ENCODE data around the gene NADK2. TPM values are rescaled to one million over a fixed set of nuclear protein-coding genes. Genes with fewer than 3 reads are reported as not detected.

The NADK2 gene
- total and polyA plus RNA-seq, 9 of the 15 experiments (the other 6 are each of a cell fraction or from before 2014, with no cell fraction given): 10.6 to 41.0 (median 24.0) TPM

DNA sequence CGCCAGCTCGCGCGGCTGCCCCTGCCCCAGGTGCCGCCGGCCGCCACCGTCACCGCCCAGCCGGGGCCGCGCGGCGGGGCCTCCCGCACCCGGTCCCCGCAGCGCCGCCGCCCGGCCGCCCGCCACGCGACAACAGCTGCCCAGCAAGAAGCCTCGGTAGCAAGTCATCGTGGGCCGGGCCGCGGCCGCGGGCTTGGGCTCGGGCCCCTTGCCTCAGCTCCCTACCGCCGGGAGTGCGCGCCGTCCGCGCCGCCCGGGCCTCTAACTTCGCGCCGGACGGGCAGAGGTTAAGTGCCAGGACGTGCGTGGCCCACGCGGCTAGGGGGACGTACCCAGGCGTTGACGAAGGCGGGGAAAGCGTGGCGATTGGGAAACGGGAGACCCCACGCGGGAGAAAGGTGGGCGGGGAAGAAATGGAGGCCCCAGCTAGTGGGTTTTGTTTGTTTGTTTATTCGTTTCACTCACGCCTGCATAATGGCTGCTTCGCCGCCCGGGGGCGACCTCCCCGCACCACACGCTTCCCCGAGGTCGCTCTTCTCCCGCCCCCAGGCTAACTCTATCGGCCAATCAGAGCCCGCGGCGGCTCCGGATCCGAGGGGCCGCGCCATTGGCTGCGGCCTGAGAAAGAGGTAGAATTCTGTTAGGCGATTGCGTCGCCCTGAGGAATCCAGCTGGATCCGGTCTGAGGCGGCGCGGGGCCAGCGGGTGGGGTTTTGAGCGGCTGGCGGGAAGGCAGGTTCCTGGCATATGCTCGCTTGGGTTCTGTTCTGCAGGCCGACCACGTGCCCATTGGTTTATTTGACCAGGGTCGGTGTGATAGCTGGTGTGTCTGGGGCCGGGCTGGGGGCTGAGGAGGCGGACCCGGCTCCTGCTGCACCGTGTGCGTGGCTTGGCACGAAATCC is at the start of gene NADK2 (continued):
- TF ChIP-seq, protein P1, sequence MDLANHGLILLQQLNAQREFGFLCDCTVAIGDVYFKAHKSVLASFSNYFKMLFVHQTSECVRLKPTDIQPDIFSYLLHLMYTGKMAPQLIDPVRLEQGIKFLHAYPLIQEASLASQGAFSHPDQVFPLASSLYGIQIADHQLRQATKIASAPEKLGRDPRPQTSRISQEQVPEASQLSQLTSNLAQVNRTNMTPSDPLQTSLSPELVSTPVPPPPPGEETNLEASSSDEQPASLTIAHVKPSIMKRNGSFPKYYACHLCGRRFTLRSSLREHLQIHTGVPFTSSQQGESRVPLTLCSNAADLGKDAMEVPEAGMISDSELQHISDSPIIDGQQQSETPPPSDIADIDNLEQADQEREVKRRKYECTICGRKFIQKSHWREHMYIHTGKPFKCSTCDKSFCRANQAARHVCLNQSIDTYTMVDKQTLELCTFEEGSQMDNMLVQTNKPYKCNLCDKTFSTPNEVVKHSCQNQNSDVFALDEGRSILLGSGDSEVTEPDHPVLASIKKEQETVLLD (IDR thresholded peaks at IDR 0.05): peak; percentile 67
- TF ChIP-seq EHMT2 (IDR thresholded peaks at IDR 0.05) (peak; percentile 41; the same call in 1 of the 2 replicates), RNF2 (IDR thresholded peaks at IDR 0.05) (peak; percentile 88), CBX1 (IDR thresholded peaks at IDR 0.05; ENCODE audit: low read depth) (peak; percentile 59), EGR1 (conservative IDR thresholded peaks at IDR 0.05) (peak; percentile 86), SUPT5H (IDR thresholded peaks at IDR 0.05) (peak; percentile 80), NR2C2 (CRISPR knock-in tag; IDR thresholded peaks at IDR 0.05) (0 out of 2 replicates have a peak, but pooled peaks have one; percentile 70), NR2C2 (tag; IDR thresholded peaks at IDR 0.05) (peak; percentile 72), NR3C1 (CRISPR knock-in tag; IDR thresholded peaks at IDR 0.05) (peak; percentile 91; the same call in 1 of the 2 replicates), LCOR (CRISPR knock-in tag; IDR thresholded peaks at IDR 0.05) (peak; percentile 97), GABPB1 (CRISPR knock-in tag; IDR thresholded peaks at IDR 0.05) (peak; percentile 81), PHF8 (IDR thresholded peaks at IDR 0.05; ENCODE audit: borderline replicate concordance, low read length) (peak; percentile 75; the same call in 1 of the 2 replicates), JUND (IDR thresholded peaks at IDR 0.05; ENCODE audit: borderline replicate concordance, low read depth, low read length) (peak; percentile 40; the same call in 1 of the 2 replicates), JUND (tag; IDR thresholded peaks at IDR 0.05; ENCODE audit: borderline replicate concordance, low read depth, low read length) (peak; percentile 17; the same call in 1 of the 3 replicates), ZNF133 (CRISPR knock-in tag; IDR thresholded peaks at IDR 0.05) (peak; percentile 80; the same call in 1 of the 2 replicates), PYGO2 (tag; IDR thresholded peaks at IDR 0.05) (0 out of 2 replicates have a peak, but pooled peaks have one; percentile 40), NFE2 (IDR thresholded peaks at IDR 0.05; ENCODE audit: low read depth) (peak; percentile 45; the same call in 1 of the 2 replicates), ZFP36 (IDR thresholded peaks at IDR 0.05; ENCODE audit: low read depth, low read length, partially characterized antibody) (peak; percentile 3), KDM5B (IDR thresholded peaks at IDR 0.05; ENCODE audit: insufficient replicate concordance, low read depth, low read length) (peak; percentile 85), ZNF165 (CRISPR knock-in tag; IDR thresholded peaks at IDR 0.05; ENCODE audit: borderline replicate concordance) (no peak), NCOA1 (IDR thresholded peaks at IDR 0.05; ENCODE audit: low read depth) (peak; percentile 85), ZNF24 (IDR thresholded peaks at IDR 0.05) (peak; percentile 40), ZNF324 (CRISPR knock-in tag; IDR thresholded peaks at IDR 0.05) (peak; percentile 60; the same call in 1 of the 2 replicates)
- TF ChIP-seq, protein P2, sequence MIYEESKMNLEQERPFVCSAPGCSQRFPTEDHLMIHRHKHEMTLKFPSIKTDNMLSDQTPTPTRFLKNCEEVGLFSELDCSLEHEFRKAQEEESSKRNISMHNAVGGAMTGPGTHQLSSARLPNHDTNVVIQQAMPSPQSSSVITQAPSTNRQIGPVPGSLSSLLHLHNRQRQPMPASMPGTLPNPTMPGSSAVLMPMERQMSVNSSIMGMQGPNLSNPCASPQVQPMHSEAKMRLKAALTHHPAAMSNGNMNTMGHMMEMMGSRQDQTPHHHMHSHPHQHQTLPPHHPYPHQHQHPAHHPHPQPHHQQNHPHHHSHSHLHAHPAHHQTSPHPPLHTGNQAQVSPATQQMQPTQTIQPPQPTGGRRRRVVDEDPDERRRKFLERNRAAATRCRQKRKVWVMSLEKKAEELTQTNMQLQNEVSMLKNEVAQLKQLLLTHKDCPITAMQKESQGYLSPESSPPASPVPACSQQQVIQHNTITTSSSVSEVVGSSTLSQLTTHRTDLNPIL (CRISPR knock-in tag; IDR thresholded peaks at IDR 0.05): 0 out of 2 replicates have a peak, but pooled peaks have one; percentile 37
- TF ChIP-seq, protein P3, sequence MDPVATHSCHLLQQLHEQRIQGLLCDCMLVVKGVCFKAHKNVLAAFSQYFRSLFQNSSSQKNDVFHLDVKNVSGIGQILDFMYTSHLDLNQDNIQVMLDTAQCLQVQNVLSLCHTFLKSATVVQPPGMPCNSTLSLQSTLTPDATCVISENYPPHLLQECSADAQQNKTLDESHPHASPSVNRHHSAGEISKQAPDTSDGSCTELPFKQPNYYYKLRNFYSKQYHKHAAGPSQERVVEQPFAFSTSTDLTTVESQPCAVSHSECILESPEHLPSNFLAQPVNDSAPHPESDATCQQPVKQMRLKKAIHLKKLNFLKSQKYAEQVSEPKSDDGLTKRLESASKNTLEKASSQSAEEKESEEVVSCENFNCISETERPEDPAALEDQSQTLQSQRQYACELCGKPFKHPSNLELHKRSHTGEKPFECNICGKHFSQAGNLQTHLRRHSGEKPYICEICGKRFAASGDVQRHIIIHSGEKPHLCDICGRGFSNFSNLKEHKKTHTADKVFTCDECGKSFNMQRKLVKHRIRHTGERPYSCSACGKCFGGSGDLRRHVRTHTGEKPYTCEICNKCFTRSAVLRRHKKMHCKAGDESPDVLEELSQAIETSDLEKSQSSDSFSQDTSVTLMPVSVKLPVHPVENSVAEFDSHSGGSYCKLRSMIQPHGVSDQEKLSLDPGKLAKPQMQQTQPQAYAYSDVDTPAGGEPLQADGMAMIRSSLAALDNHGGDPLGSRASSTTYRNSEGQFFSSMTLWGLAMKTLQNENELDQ (CRISPR knock-in tag; IDR thresholded peaks at IDR 0.05; ENCODE audit: borderline replicate concordance): no peak

Measured in K562 (cell line).